Neutrophil (primary cell): Measurements from ENCODE around the gene GCAT.

Experiments
- H3K27ac ChIP-seq: fragments of 200-600 bp; sonication (generic); 2 replicates; pipeline ENCODE4 v1.5.1; 2016; ENCODE audit warnings: mild to moderate bottlenecking, moderate library complexity
- H3K27me3 ChIP-seq: fragments of 200-600 bp; sonication (generic); 2 replicates; pipeline ENCODE4 v1.6.0; 2016; ENCODE audit warnings: mild to moderate bottlenecking
- H3K36me3 ChIP-seq: fragments of 200-600 bp; sonication (generic); 2 replicates; pipeline ENCODE4 v1.5.1; 2017
- H3K4me1 ChIP-seq, 2 experiments: fragments of 200-600 bp in 1 of 2; sonication (generic) in 1 of 2; 1 replicate in 1 of 2; 2 replicates in 1 of 2; pipeline versions ENCODE4 v1.5.1 to v1.6.1; 2013 to 2016; ENCODE audit warnings: low read depth in 1 of 2, low read length in 1 of 2, mild to moderate bottlenecking in 1 of 2, moderate library complexity in 1 of 2; ENCODE audit not compliant: control insufficient read depth in 1 of 2, insufficient read depth in 1 of 2
- H3K4me3 ChIP-seq, 2 experiments: fragments of 200-600 bp in 1 of 2; sonication (generic) in 1 of 2; 1 replicate in 1 of 2; 2 replicates in 1 of 2; pipeline ENCODE4 v1.5.1; 2013 to 2016; ENCODE audit warnings: low read depth in 1 of 2, low read length in 1 of 2, mild to moderate bottlenecking in 1 of 2, moderate library complexity in 1 of 2
- H3K9me3 ChIP-seq: fragments of 200-600 bp; sonication (generic); 2 replicates; pipeline ENCODE4 v1.5.1; 2016
- TF ChIP-seq, protein P1 (sequence below): fragments of 200-600 bp; sonication (generic); IDR thresholded peaks from 2 replicates; pipeline ENCODE4 v1.5.1; 2016; ENCODE audit warnings: antibody characterized with exemption

Gene GCAT

DNA sequence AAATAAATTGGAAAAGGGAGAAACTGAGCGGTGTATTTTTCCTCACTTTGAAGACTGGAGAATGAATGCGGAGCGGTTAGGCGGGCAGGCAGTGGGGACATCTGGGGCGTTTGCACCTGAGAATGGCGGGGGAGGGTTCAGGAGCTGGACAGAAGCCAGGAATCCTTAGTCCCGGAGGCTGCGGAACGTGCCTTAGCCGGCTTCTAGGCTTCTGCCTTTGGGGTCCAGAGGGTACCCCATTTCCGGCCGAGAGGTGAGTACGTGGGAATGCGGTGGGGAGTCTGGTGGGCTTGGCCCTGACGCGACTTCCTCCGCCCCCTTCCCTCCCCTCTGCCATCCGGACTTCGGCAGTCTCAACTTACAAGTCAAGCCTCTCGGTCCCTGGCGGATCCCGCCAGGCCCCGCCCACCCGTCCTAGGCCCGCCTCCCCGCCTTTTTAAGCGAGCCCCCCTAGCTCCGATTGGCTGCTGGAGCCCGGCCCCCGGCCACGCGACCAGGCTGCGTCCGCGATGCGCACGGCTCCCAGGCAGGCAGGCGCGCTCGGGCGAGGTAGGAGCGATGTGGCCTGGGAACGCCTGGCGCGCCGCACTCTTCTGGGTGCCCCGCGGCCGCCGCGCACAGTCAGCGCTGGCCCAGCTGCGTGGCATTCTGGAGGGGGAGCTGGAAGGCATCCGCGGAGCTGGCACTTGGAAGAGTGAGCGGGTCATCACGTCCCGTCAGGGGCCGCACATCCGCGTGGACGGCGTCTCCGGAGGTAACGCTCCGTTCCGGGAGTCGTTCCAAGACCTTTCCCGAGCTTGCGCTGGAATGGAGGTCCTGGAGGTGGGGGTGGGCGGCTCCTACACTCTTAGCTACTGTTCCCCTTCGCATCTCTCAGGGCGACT lies at the start of gene GCAT:
GCAT (plus strand) TSS at position 525 of the 884 bp plus-strand sequence; CDS start at position 559, 34 bp downstream.
- Histone ChIP-seq H3K27ac (peak within 1 kb of the TSS; percentile 59), H3K4me1 (peaks cover 45 to 56% of the 10 kb centered on the region in 2 experiments), H3K36me3 (no peaks in the 10 kb centered on the region), H3K9me3 (no peaks in the 10 kb centered on the region), H3K27me3 (peaks cover 68% of the 10 kb centered on the region), H3K4me3 (peak within 1 kb of the TSS; percentile 63 to 78)
- TF ChIP-seq, protein P1, sequence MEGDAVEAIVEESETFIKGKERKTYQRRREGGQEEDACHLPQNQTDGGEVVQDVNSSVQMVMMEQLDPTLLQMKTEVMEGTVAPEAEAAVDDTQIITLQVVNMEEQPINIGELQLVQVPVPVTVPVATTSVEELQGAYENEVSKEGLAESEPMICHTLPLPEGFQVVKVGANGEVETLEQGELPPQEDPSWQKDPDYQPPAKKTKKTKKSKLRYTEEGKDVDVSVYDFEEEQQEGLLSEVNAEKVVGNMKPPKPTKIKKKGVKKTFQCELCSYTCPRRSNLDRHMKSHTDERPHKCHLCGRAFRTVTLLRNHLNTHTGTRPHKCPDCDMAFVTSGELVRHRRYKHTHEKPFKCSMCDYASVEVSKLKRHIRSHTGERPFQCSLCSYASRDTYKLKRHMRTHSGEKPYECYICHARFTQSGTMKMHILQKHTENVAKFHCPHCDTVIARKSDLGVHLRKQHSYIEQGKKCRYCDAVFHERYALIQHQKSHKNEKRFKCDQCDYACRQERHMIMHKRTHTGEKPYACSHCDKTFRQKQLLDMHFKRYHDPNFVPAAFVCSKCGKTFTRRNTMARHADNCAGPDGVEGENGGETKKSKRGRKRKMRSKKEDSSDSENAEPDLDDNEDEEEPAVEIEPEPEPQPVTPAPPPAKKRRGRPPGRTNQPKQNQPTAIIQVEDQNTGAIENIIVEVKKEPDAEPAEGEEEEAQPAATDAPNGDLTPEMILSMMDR: peak; percentile 37

DNA sequence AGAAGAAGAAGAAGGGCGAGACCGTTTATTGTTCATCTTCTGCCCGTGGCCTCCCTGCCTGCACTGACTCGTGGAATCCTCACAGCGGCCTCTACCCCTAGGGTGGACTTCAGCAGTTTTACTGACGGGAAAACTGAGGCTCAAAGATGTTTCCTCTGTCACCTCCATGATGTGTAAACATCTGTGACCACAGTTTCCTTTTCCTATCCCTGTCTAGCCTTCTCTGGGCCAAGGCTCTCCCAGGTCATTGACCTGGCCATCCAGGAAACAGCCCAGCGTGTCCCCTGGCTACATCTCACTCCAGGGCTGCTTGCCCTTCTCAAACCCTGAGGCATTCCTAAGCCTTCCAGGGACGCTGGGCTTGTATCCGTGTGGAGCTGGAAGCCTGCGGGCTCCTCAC lies 49.0 kb upstream of the GCAT start:
- Histone ChIP-seq H3K27ac (peak overlapping the region; percentile 25), H3K4me3 (no peak overlapping the region), H3K4me1 (no peaks in the 10 kb centered on the region), H3K27me3 (no peaks in the 10 kb centered on the region), H3K9me3 (no peaks in the 10 kb centered on the region), H3K36me3 (peaks cover 99% of the 10 kb centered on the region)
- TF ChIP-seq, protein P1: no peak

DNA sequence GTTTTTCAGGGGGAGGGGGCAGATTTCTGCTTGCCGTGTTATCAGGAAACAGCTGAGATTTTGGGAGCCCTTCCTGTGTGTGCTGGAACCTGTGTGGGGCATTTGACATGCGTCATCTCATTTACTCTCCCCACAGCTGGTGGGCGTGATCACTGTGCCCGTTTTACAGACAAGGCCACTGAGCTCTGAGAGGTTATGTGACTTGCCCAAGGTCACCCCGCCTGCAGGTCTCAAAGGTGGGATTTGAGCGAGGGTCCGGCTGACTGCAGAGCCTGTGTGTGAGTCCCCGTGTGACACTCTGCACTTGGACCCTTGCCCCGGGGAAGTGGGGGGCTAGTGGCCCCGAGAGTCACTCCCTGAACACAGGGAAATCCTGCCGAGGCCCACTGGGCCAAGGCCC lies 48.5 kb upstream of the GCAT start:
- Histone ChIP-seq H3K4me1 (no peaks in the 10 kb centered on the region), H3K36me3 (peaks cover 100% of the 10 kb centered on the region), H3K9me3 (no peaks in the 10 kb centered on the region), H3K4me3 (no peak overlapping the region), H3K27ac (no peak overlapping the region), H3K27me3 (no peaks in the 10 kb centered on the region)
- TF ChIP-seq, protein P1: no peak

DNA sequence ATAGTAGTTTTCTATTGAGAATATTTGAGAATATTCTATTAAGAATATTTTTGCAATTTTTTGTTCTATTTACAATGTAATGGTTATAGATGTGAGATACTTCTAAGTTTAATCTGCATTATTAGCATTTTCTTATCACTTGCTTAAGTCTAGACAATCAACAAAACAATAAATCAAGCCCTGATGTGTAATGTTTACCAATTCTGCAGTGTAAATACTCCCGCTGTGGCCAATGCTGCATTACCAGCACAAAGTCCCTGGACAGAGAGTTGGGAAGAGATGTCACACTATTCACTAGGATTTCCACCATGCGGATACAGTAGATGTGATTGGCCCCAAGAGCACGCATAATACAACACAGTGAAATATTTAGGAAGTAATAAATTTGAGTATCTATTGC lies 47.6 kb upstream of the GCAT start:
- TF ChIP-seq, protein P1: no peak
- H3K27me3 ChIP-seq: no peaks in the 10 kb centered on the region
- H3K36me3 ChIP-seq: peaks cover 100% of the 10 kb centered on the region
- H3K9me3 ChIP-seq: no peaks in the 10 kb centered on the region
- H3K4me1 ChIP-seq: no peaks in the 10 kb centered on the region
- no peak overlapping the region for H3K27ac ChIP-seq
- H3K4me3 ChIP-seq: no peak overlapping the region

DNA sequence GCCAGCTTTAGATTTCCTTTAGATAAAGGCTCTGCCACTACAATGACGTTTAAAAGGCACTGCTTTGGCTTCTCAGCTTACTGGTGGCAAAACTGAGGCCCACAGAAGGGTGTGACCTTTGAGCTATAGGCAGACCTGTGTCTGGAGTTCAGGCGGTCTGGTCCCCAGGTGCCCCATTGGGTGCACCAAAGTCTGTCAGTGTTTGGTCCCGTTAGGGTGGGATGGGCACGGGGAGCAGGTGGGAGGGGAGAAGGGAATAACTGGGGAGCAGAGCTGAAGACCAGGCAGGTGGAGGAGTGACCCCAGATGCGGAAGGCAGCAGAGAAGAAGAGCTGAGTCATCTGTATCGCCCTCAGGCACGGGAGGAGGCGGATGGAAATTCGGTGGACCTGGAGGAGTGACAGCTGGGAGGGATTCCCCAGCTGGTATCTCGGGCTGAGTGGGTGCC lies 45.3 kb upstream of the GCAT start:
- Histone ChIP-seq H3K36me3 (peaks cover 100% of the 10 kb centered on the region), H3K27ac (no peak overlapping the region), H3K27me3 (no peaks in the 10 kb centered on the region), H3K4me3 (no peak overlapping the region), H3K4me1 (no peaks in the 10 kb centered on the region), H3K9me3 (no peaks in the 10 kb centered on the region)
- TF ChIP-seq, protein P1: no peak
